ENCODE data around the gene NSUN6. TPM values are rescaled to one million over a fixed set of nuclear protein-coding genes. Genes with fewer than 3 reads are reported as not detected.

The NSUN6 gene, protein sequence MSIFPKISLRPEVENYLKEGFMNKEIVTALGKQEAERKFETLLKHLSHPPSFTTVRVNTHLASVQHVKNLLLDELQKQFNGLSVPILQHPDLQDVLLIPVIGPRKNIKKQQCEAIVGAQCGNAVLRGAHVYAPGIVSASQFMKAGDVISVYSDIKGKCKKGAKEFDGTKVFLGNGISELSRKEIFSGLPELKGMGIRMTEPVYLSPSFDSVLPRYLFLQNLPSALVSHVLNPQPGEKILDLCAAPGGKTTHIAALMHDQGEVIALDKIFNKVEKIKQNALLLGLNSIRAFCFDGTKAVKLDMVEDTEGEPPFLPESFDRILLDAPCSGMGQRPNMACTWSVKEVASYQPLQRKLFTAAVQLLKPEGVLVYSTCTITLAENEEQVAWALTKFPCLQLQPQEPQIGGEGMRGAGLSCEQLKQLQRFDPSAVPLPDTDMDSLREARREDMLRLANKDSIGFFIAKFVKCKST
- polyA plus RNA-seq: 12.6 and 17.3 TPM in 2 replicates

DNA sequence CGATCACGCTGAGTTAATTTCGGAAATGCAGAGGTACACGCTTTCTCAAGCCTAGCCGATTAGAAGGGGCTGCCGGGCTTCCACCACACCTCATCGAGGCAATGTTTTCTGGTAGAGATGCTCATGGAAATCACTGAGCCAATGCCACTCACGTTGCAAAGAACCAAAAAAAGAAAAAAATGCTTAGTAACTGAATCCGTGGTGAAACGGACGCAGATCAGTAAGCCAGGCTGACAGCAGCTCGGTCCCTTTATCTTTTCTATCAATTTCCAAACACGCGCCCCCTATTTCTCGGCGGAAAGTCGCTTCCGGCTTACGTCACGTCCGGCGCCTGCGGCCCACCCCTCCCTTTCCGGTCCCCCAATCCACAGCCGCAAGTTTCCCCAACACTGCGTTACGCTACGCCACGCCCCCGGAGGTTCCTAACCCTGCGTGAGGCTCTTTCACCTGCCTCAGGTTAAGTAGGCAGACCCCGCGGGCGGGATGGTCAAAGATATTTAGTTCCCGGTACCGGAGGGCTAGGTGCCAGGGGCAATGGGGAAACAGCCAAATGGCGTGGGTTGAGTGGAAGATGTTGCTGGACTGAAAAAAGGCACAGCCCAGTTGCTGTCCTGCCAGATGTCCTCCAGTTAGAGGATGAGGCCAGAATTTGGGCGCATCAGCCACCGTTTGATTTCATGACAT lies at the start of gene NSUN6:
TSS of gene NSUN6 (minus strand) at position 264 of the 684 bp plus-strand sequence. CDS start 384 bp downstream, outside the sequence.

DNA sequence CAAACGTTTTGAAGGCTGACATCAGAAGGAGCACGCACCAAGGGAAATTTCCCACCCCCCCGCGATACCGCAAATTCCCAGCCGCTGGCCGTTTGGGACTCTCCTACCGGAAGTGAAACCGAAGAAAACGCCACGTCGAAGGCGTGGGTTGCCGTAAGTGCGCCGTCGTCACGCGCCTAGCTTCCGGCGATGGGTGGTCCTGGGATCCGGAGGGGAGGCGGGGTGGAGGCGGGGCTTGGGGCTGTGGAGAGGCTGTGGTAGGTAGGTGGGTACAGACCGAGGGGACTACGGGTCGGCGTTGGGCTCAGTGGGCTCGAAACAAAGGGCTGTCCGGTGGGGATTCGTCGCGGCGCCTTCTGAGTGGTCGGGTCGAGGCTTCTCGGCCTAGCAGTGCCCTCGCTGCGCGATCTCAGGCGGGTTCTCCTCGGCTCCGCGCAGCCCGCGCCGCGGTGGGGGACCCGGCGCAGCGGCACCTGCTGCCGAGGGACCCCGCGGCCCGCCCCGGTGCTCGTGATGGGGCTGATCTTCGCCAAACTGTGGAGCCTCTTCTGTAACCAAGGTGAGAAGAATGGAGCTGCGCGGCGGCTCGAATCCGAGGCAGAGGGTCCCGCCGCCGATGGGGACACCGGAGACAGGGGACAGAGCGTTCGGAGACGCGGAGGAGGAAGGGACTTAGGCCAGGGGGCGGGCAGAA lies 7.9 kb upstream of the NSUN6 start, which contains the start of gene ARL5B:
TSS of gene ARL5B (plus strand) at position 307 of the 694 bp plus-strand sequence. CDS start at position 514, 207 bp downstream.

Other genes with a start within 250 kb of the NSUN6 start
- gene ARL5B, start 7.8 kb upstream of the NSUN6 start, polyA plus RNA-seq: 6.5 and 8.3 TPM in 2 replicates

Measured in Purkinje cell (primary cell).